ENCODE data around the gene PKD1. TPM values are rescaled to one million over a fixed set of nuclear protein-coding genes. Genes with fewer than 3 reads are reported as not detected.

Gene PKD1
- total and polyA plus RNA-seq, 7 donors: 10.6 to 372 (median 81.6) TPM

DNA sequence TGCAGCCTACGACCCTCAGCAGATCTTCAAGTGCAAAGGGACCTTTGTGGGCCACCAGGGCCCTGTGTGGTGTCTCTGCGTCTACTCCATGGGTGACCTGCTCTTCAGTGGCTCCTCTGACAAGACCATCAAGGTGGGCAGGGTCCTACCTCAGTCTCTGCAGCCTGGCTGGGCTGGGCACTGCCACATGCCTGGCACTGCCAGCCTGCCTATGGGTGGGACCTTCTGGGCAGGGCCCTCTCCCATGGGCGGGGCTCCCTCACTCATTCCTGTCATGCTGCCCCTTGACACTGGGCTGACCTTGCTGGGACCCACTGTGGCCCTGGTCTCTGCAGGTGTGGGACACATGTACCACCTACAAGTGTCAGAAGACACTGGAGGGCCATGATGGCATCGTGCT is 38.2 kb upstream of the PKD1 start:
- H3K9me3 ChIP-seq: no peaks in the 10 kb centered on the region
- WGBS, 2 donors: 91 to 92% methylated on average over 4 of the region's 4 CpGs
- H3K27ac ChIP-seq: no peak overlapping the region
- TF ChIP-seq, protein P1, sequence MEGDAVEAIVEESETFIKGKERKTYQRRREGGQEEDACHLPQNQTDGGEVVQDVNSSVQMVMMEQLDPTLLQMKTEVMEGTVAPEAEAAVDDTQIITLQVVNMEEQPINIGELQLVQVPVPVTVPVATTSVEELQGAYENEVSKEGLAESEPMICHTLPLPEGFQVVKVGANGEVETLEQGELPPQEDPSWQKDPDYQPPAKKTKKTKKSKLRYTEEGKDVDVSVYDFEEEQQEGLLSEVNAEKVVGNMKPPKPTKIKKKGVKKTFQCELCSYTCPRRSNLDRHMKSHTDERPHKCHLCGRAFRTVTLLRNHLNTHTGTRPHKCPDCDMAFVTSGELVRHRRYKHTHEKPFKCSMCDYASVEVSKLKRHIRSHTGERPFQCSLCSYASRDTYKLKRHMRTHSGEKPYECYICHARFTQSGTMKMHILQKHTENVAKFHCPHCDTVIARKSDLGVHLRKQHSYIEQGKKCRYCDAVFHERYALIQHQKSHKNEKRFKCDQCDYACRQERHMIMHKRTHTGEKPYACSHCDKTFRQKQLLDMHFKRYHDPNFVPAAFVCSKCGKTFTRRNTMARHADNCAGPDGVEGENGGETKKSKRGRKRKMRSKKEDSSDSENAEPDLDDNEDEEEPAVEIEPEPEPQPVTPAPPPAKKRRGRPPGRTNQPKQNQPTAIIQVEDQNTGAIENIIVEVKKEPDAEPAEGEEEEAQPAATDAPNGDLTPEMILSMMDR (IDR thresholded peaks at IDR 0.05): no peak
- no peak for TF ChIP-seq POLR2AphosphoS5 (IDR thresholded peaks at IDR 0.05)
- TF ChIP-seq POLR2A (IDR thresholded peaks at IDR 0.05): no peak
- no peak for TF ChIP-seq EP300 (IDR thresholded peaks at IDR 0.05)
- peaks cover 0 to 8% (median 0%) of the 10 kb centered on the region in 3 donors for H3K27me3 ChIP-seq
- H3K4me1 ChIP-seq: peaks cover 0 to 5% (median 0%) of the 10 kb centered on the region in 4 donors
- no peak for DNase-seq
- intact Hi-C loops (cut with DNase I): no loop called here
- H3K36me3 ChIP-seq: peaks cover 30 to 92% (median 56%) of the 10 kb centered on the region in 4 donors
- H3K4me3 ChIP-seq: no peak overlapping the region

DNA sequence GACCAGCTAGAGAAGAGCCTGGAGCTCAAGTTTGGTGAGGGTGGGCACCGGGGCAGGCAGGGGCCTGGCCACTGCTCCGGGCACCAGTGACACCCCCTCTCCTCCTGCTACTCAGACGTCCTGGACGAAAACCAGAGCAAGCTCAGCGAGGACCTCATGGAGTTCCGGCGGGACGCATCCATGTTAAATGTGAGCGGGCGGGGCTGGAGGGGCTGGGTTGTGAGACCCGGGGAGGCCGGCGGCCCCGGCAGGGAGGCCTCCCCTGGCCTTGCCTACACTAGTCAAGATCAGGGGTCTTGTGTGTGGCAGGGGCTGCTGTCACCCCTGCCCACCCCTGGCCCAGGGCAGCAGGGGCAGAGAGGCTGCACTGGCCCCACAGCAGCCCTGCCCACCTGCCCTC is 37.7 kb upstream of the PKD1 start:
- Histone ChIP-seq H3K9me3 (no peaks in the 10 kb centered on the region), H3K4me1 (peaks cover 0 to 2% (median 0%) of the 10 kb centered on the region in 4 donors), H3K4me3 (no peak overlapping the region), H3K27ac (no peak overlapping the region), H3K27me3 (peaks cover 0 to 4% (median 0%) of the 10 kb centered on the region in 3 donors), H3K36me3 (peaks cover 30 to 98% (median 59%) of the 10 kb centered on the region in 4 donors)
- DNase-seq: no peak
- 91 to 94% methylated on average over 14 of the region's 14 CpGs for WGBS, 2 donors
- TF ChIP-seq, protein P1 (IDR thresholded peaks at IDR 0.05): no peak
- no peak for TF ChIP-seq POLR2AphosphoS5 (IDR thresholded peaks at IDR 0.05)
- TF ChIP-seq POLR2A (IDR thresholded peaks at IDR 0.05): no peak
- TF ChIP-seq EP300 (IDR thresholded peaks at IDR 0.05): no peak
- intact Hi-C loops (cut with DNase I): no loop called here

DNA sequence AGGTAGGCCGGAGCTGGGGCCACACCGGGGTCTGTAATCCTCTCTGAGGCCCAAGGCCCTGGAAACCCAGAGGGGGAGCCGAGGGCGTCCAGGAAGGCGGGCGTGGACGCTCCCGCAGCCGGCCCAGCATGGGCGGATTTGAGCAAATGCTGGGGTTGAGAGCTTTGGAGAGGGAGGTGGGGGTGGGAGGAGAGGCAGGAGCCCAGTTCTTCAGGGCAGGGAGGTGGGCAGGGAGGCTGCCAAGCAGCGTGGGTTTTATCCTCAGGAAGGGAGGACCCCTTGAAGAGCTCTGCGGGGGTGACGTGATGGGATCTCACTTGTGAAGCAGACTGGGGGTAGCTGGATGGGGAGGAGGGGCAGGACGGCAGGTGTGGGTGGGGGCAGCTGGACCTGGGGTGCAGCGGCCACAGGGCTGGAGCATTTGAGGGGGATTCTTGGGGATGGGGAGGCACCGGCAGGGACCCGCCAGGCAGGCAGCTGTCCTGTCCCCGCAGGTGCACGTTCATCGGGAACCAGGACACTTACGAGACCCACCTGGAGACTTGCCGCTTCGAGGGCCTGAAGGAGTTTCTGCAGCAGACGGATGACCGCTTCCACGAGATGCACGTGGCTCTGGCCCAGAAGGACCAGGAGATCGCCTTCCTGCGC is 37.1 kb upstream of the PKD1 start:
- Histone ChIP-seq H3K4me3 (no peak overlapping the region), H3K36me3 (peaks cover 30 to 100% (median 65%) of the 10 kb centered on the region in 4 donors), H3K27me3 (no peaks in the 10 kb centered on the region), H3K4me1 (no peaks in the 10 kb centered on the region), H3K9me3 (no peaks in the 10 kb centered on the region), H3K27ac (no peak overlapping the region)
- no peak for DNase-seq
- WGBS, 2 donors: 92 to 96% methylated on average over 29 of the region's 29 CpGs
- TF ChIP-seq EP300 (IDR thresholded peaks at IDR 0.05) (no peak), POLR2A (IDR thresholded peaks at IDR 0.05) (no peak), POLR2AphosphoS5 (IDR thresholded peaks at IDR 0.05) (no peak)
- TF ChIP-seq, protein P1 (IDR thresholded peaks at IDR 0.05): no peak
- intact Hi-C loops (cut with DNase I): no loop called here

DNA sequence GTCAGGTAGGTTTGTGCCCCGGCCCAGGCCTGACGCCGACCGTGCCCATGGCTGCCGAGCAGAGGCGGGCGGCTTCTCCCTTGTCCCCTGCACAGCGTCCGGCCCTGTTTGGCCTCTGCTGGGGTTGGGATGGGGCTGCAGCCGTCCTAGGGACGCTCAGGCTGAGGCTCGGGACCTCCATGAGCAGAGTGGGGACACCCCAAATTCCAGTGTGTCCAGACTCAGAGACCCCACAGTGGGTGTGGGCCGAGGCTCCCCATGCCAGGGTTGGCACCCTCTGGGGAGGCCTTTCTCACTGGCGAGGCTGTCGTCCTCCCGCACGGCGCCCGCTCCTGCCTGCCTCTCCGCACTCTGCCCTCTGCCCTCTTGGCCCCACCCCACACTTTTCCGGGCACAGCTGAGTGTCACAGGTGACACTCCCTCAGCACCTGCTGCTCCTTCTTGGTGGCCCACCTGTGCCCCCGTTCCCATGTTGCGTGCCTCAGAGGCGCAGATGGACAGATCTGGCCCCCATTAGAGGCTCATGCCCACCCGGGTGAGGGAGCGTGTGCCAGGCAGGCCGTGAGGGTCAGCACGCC is 36.0 kb upstream of the PKD1 start:
- TF ChIP-seq POLR2A (IDR thresholded peaks at IDR 0.05): no peak
- TF ChIP-seq, protein P1 (IDR thresholded peaks at IDR 0.05): no peak
- TF ChIP-seq EP300 (IDR thresholded peaks at IDR 0.05): no peak
- 89 to 95% methylated on average over 28 of the region's 28 CpGs for WGBS, 2 donors
- Histone ChIP-seq H3K4me3 (no peak overlapping the region), H3K27me3 (no peaks in the 10 kb centered on the region), H3K4me1 (no peaks in the 10 kb centered on the region), H3K9me3 (no peaks in the 10 kb centered on the region), H3K27ac (no peak overlapping the region), H3K36me3 (peaks cover 30 to 100% (median 68%) of the 10 kb centered on the region in 4 donors)
- DNase-seq: no peak
- intact Hi-C loops (cut with DNase I): no loop called here

Measured in sigmoid colon (tissue), 7 donors.